Fibroblast of mammary gland (primary cell): Measurements from ENCODE around the gene MDP1.
"Not testable (repeated sequence)": the region's sequence is repeated elsewhere in the genome, so short reads cannot be mapped to it uniquely, and the experiment has no call there.

Source experiments
- DNase-seq: peaks from one replicate; pipeline ENCODE4 v3.0.0-alpha.2; 2010; ENCODE audit warnings: low read depth
- H3K4me3 ChIP-seq: 2 replicates; pipeline ENCODE4 v1.5.1; 2011; ENCODE audit warnings: low read depth, mild to moderate bottlenecking, low read length, moderate library complexity; ENCODE audit not compliant: control insufficient read depth
- CTCF ChIP-seq: conservative IDR thresholded peaks from 2 replicates; pipeline ENCODE4 v1.5.1; 2011; ENCODE audit warnings: low read depth, low read length, inconsistent platforms; ENCODE audit not compliant: control insufficient read depth, insufficient read depth

MDP1 gene

GRCh38 chr14:24204163-24205146, 11.4 kb downstream of the MDP1 start:
- H3K4me3 ChIP-seq = no peak overlapping the region
- TF ChIP-seq CTCF = no peak
- DNase-seq = no peak

- not testable (repeated sequence) for H3K4me3 ChIP-seq, DNase-seq
Observed at GRCh38 chr14:24203249-24203886, 12.5 kb downstream of the MDP1 start.

- DNase-seq, H3K4me3 ChIP-seq: not testable (repeated sequence)
Observed at GRCh38 chr14:24202538-24202937, 13.3 kb downstream of the MDP1 start.

- no peak for TF ChIP-seq CTCF
- no peak for DNase-seq
- H3K4me3 ChIP-seq = no peak overlapping the region
Observed at GRCh38 chr14:24198814-24199524, 16.9 kb downstream of the MDP1 start.

GRCh38 chr14:24197056-24197450, 18.8 kb downstream of the MDP1 start:
- DNase-seq = no peak
- no peak for TF ChIP-seq CTCF

GRCh38 chr14:24196071-24197055, 19.5 kb downstream of the MDP1 start:
- peak; percentile 24 for DNase-seq
- no peak for TF ChIP-seq CTCF

More at GRCh38 chr14:24197056-24197450, 18.8 kb downstream of the MDP1 start:
- H3K4me3 ChIP-seq = no peak overlapping the region

More at GRCh38 chr14:24196071-24197055, 19.5 kb downstream of the MDP1 start:
- peak overlapping the region; percentile 69 for H3K4me3 ChIP-seq
